Measurements from ENCODE around the gene PLIN4.

Gene PLIN4

DNA sequence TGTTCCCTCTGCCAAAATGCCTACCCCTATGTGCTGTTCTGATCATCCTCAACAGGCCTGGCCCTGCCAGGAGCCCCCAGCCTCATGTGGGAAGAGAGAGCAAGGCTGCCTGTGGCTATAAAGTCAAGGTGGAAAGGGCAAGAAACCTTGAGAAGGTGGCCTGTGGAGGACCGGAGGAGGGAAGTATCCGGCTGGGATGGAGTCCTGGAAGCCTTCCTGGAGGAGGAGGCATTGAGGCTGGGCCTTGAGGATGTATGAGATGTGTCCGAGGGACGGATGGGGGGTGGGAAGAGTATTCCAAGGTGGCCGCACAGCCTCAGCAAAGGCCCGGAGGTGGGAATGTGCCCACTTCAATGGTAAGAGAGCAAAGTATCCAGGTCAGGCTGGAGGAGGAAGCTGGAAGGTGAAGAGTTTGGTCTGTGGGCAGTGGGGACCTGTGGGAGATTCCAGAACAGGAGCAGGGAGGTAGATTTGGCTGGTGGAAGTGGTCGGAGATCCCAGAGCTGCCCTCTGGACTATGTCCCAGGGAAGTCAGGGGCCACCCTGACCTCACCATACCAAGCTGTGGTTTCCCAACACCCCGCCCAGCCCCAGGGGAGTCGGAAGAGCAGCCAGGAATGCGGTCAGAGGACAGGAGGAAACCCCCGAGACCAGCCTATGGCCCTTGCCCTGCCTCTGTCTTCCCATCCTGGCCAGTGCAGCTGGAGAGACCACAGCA, 3.0 kb upstream of the PLIN4 start:
- H3K4me3 Mint-ChIP-seq: no peak overlapping the region
- H3K27me3 Mint-ChIP-seq: peaks cover 4% of the 10 kb centered on the region
- no peaks in the 10 kb centered on the region for H3K4me1 Mint-ChIP-seq (ENCODE audit: low read depth)
- no peaks in the 10 kb centered on the region for H3K36me3 Mint-ChIP-seq (ENCODE audit: low read depth)
- H3K27ac Mint-ChIP-seq: no peak overlapping the region
- no peaks in the 10 kb centered on the region for H3K9me3 Mint-ChIP-seq

DNA sequence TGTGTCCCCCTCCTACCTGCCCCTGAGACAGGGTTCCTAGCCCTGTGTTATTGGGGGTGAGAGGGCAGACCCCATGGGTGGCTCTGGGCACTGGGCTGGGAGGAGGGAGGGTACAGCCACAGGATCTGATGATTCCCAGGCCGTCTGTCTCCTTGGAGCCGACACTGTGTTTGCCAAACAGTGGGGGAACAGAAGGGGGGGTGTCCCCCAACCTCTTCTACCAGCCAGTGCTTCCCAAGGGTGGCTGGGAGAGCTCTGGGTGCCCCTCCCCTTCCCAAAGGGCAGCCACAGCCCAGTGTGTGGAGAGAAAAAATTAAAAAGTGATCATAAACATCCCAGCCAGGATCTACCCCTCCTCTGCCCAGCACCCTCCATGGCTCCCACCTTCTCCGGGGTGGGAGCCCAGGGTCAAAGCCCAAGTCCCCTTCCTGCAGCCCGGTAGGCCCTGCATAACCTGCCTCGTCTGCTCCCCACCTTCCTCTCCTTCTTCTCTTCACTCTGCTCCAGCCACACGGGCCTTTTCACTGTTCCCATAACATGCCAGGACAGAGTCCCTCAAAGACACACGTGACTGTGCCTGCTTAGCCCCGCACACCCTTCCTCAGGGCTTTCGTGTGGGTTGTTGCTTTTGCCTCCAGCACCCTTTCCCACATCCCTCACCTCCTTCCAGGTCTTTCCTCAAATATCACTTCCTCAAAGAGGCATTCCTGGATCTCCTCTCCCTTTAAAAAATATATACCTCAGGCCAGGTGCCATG, 1.4 kb upstream of the PLIN4 start:
- H3K4me1 Mint-ChIP-seq (ENCODE audit: low read depth): no peaks in the 10 kb centered on the region
- H3K4me3 Mint-ChIP-seq: no peak overlapping the region
- no peak overlapping the region for H3K27ac Mint-ChIP-seq
- H3K36me3 Mint-ChIP-seq (ENCODE audit: low read depth): no peaks in the 10 kb centered on the region
- no peaks in the 10 kb centered on the region for H3K9me3 Mint-ChIP-seq
- H3K27me3 Mint-ChIP-seq: peaks cover 4% of the 10 kb centered on the region

GRCh38 chr19:4519172-4519496, 848 bp upstream of the PLIN4 start:
- Mint-ChIP-seq H3K36me3 (ENCODE audit: low read depth) (no peaks in the 10 kb centered on the region), H3K27ac (no peak overlapping the region), H3K27me3 (peaks cover 4% of the 10 kb centered on the region), H3K9me3 (no peaks in the 10 kb centered on the region), H3K4me1 (ENCODE audit: low read depth) (no peaks in the 10 kb centered on the region), H3K4me3 (no peak overlapping the region)

DNA sequence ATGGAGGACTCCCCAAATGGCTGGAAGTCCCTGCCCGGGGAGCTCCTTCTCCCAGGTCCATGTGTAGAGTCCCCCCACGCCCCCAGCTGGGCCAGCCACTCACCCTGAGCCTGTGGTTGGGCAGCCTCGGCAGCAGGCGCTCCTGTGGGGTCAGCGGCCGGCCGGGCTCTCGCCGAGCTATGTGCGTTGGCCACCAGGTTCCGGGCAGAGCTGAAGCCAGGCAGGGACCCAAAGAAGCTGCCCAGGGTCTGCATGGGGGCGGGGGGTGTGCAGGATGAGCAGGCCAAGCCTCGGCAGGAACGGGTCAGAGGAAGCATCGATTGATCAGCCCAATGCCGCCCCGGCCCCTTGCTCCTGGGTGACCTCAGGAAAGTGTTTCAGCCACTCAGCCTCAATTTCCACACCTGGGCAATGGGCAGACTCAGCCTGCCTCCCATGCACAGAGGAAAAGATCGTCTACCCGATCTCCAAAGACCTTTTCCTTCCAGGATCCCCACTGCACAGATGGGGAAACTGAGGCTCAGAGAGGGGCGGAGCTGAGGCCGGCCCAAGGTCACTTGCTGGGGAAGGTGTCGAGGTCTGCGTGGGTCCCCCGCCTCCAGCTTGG, 732 bp downstream of the PLIN4 start:
- peaks cover 4% of the 10 kb centered on the region for H3K27me3 Mint-ChIP-seq
- no peak overlapping the region for H3K27ac Mint-ChIP-seq
- H3K9me3 Mint-ChIP-seq: no peaks in the 10 kb centered on the region
- no peak overlapping the region for H3K4me3 Mint-ChIP-seq
- H3K36me3 Mint-ChIP-seq (ENCODE audit: low read depth): no peaks in the 10 kb centered on the region
- H3K4me1 Mint-ChIP-seq (ENCODE audit: low read depth): no peaks in the 10 kb centered on the region

DNA sequence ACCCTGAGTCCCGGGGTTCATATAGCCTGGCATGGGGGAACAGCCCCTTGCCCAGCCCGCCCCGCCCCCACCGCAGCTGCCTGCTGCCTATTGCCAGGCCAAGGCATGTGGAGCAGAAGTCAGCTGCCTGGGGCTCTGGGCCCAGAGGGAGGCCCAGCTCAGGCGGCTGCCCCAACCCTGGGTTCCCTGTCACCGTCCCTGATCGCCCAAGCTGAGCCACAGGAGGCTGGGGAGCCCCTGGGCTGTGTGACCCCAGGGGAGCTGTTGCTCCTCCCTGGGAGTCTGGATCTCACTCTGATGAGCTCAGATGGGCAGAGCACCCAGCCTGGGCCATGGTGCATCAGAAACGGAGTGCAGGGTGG, 1.4 kb downstream of the PLIN4 start:
- no peak overlapping the region for H3K4me3 Mint-ChIP-seq

GRCh38 chr19:4516199-4516938, 1.9 kb downstream of the PLIN4 start:
- Mint-ChIP-seq H3K36me3 (ENCODE audit: low read depth) (no peaks in the 10 kb centered on the region), H3K27me3 (peaks cover 4% of the 10 kb centered on the region), H3K4me1 (ENCODE audit: low read depth) (no peaks in the 10 kb centered on the region), H3K9me3 (no peaks in the 10 kb centered on the region), H3K4me3 (no peak overlapping the region), H3K27ac (no peak overlapping the region)

More for the DNA sequence above, 1.4 kb downstream of the PLIN4 start:
- H3K27ac Mint-ChIP-seq: no peak overlapping the region
- H3K4me1 Mint-ChIP-seq (ENCODE audit: low read depth): no peaks in the 10 kb centered on the region
- H3K9me3 Mint-ChIP-seq: no peaks in the 10 kb centered on the region
- no peaks in the 10 kb centered on the region for H3K36me3 Mint-ChIP-seq (ENCODE audit: low read depth)
- peaks cover 4% of the 10 kb centered on the region for H3K27me3 Mint-ChIP-seq

- no peak overlapping the region for H3K4me3 Mint-ChIP-seq
- H3K9me3 Mint-ChIP-seq: no peaks in the 10 kb centered on the region
- H3K27me3 Mint-ChIP-seq: peaks cover 4% of the 10 kb centered on the region
- no peaks in the 10 kb centered on the region for H3K4me1 Mint-ChIP-seq (ENCODE audit: low read depth)
- H3K27ac Mint-ChIP-seq: no peak overlapping the region
- H3K36me3 Mint-ChIP-seq (ENCODE audit: low read depth): no peaks in the 10 kb centered on the region
Observed at GRCh38 chr19:4515732-4516131, 2.6 kb downstream of the PLIN4 start.

DNA sequence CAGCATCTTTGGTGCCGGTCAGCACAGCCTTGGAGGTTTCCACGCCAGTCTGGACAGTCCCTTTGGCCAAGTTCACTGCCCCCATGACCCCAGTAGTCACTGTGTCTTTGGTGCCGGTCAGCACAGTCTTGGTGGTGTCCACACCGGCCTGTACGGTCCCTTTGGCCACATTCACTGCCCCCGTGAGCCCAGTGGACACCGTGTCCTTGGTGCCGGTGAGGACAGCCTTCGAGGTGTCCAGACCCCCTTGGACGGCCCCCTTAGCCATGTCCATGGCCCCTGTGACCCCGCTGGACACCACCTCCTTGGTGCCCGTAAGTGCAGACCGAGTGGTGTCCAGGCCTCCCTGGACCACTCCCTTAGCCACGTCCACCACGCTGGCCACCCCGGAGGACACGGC, 5.0 kb downstream of the PLIN4 start:
- Mint-ChIP-seq H3K4me3 (no peak overlapping the region), H3K27me3 (no peaks in the 10 kb centered on the region), H3K4me1 (ENCODE audit: low read depth) (no peaks in the 10 kb centered on the region), H3K27ac (no peak overlapping the region), H3K36me3 (ENCODE audit: low read depth) (no peaks in the 10 kb centered on the region), H3K9me3 (no peaks in the 10 kb centered on the region)

GRCh38 chr19:4512070-4512469, 6.2 kb downstream of the PLIN4 start:
- H3K27me3 Mint-ChIP-seq: no peaks in the 10 kb centered on the region
- no peaks in the 10 kb centered on the region for H3K9me3 Mint-ChIP-seq
- no peaks in the 10 kb centered on the region for H3K36me3 Mint-ChIP-seq (ENCODE audit: low read depth)
- no peak overlapping the region for H3K4me3 Mint-ChIP-seq
- no peak overlapping the region for H3K27ac Mint-ChIP-seq
- no peaks in the 10 kb centered on the region for H3K4me1 Mint-ChIP-seq (ENCODE audit: low read depth)

DNA sequence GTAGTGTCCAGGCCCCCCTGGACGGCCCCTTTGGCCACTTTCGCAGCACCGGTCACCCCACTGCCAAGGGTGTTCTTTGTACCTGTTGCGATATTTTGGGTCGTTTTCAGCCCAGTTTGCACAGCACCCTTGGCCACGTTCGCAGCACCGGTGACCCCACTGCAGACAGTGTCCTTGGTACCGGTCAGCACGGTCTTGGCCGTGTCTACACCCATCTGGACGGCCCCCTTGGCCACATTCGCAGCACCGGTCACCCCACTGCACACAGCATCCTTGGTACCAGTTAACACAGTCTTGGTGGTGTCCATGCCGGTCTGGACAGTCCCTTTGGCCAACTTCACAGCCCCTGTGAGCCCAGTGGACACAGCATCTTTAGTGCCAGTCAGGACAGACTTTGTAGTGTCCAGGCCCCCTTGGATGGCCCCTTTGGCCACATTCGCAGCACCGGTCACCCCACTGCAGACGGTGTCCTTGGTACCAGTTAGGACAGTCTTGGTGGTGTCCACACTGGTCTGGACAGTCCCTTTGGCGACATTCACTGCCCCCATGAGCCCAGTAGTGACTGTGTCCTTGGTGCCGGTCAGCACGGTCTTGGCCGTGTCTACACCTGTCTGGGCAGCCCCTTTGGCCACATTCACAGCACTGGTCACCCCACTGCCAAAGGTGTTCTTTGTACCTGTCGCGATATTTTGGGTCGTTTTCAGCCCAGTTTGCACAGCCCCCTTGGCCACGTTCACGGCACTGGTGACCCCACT, 6.8 kb downstream of the PLIN4 start:
- Mint-ChIP-seq H3K36me3 (ENCODE audit: low read depth) (no peaks in the 10 kb centered on the region), H3K27ac (no peak overlapping the region), H3K9me3 (no peaks in the 10 kb centered on the region), H3K4me3 (no peak overlapping the region), H3K4me1 (ENCODE audit: low read depth) (peaks cover 4% of the 10 kb centered on the region), H3K27me3 (no peaks in the 10 kb centered on the region)

DNA sequence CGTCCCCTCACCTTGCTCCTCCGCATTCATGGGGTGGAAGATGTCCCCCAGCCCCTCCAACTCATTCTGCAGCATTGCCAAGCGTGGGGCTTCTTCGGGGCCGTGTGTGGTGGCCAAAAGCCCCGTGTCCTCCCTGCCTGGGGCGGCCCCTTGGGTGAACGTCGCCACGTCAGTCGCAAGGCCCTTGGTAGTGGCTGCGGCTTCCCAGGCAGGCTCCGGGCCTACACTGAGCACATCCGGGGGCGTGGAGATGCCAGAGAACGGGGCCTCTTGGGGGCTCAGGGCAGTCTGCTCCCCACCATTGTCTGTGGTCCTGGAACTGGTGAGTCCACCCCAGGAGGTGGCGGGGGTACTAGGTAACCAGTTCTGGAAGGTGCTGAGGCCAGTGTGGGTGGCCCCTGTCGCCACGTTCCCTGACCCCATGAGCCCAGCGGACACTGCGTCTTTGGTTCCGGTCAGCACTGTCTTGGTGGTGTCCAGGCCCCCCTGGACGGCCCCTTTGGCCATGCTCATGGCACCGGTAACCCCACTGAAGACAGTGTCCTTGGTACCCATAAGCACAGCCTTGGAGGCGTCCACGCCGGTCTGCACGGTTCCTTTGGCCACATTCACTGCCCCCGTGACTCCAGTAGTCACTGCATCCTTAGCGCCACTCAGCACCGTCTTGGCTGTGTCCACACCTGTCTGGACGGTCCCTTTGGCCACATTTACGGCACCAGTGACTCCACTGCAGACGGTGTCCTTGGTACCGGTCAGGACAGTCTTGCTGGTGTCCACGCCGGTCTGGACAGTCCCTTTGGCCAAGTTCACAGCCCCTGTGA, 7.6 kb downstream of the PLIN4 start:
- Mint-ChIP-seq H3K27ac (no peak overlapping the region), H3K27me3 (no peaks in the 10 kb centered on the region), H3K36me3 (ENCODE audit: low read depth) (peaks cover 8% of the 10 kb centered on the region), H3K9me3 (no peaks in the 10 kb centered on the region), H3K4me3 (no peak overlapping the region), H3K4me1 (ENCODE audit: low read depth) (peaks cover 10% of the 10 kb centered on the region)

DNA sequence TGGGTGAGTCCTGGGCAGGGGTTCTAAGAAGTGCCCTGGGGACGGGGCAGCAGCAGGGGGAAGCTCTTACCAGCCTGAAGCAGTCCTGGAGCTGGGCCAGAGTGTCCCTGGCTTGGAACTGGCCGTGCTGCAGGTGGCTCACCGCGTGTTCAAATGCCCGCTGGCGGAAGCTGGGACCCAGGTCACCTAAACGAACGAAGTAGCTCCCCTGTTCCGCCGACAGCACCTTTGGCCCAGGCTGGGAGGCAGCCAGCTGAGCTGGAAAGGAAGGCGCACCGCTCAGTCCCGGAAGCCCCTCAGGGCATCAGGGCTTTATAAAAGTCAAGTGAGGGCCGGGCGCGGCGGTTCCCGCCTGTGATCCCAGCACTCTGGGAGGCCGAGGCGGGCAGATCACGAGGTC, 9.6 kb downstream of the PLIN4 start:
- H3K4me3 Mint-ChIP-seq: no peak overlapping the region
- H3K27ac Mint-ChIP-seq: no peak overlapping the region
- H3K4me1 Mint-ChIP-seq (ENCODE audit: low read depth): peaks cover 10% of the 10 kb centered on the region
- H3K36me3 Mint-ChIP-seq (ENCODE audit: low read depth): peaks cover 11% of the 10 kb centered on the region
- no peaks in the 10 kb centered on the region for H3K9me3 Mint-ChIP-seq
- no peaks in the 10 kb centered on the region for H3K27me3 Mint-ChIP-seq

DNA sequence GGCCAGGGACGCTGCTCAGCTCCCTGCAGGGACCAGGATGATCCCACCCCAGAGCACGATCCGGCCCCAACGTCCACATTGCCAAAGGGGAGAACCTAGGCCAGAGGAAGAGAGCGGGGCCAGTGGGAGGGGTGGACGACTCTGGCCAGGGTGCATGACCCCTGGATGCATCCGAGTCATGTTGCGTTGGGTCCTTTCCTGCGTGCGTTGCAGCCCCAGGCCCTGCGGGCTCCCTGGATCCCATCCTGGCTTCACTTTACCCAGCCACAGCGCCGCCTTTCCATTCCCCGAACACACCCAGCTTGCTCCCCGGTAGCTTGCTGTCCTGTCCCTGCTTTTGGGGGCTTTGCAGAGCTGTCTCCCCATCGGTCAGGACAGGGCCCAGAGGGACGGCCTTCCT, 10.5 kb downstream of the PLIN4 start:
- Mint-ChIP-seq H3K27me3 (no peaks in the 10 kb centered on the region), H3K4me3 (no peak overlapping the region), H3K27ac (no peak overlapping the region), H3K9me3 (no peaks in the 10 kb centered on the region), H3K36me3 (ENCODE audit: low read depth) (peaks cover 11% of the 10 kb centered on the region), H3K4me1 (ENCODE audit: low read depth) (peaks cover 10% of the 10 kb centered on the region)

GRCh38 chr19:4507150-4507452, 11.2 kb downstream of the PLIN4 start:
- Mint-ChIP-seq H3K36me3 (ENCODE audit: low read depth) (peaks cover 11% of the 10 kb centered on the region), H3K4me3 (no peak overlapping the region), H3K27ac (no peak overlapping the region), H3K9me3 (no peaks in the 10 kb centered on the region), H3K27me3 (no peaks in the 10 kb centered on the region), H3K4me1 (ENCODE audit: low read depth) (peaks cover 10% of the 10 kb centered on the region)
